Jurkat, Clone E6-1 (cell line): Measurements from ENCODE around the gene SH3RF1.

Experiments
- DNase-seq: peaks from one replicate; pipeline ENCODE4 v3.0.0-alpha.2; 2011; ENCODE audit warnings: low read depth, low spot score
- H3K4me3 ChIP-seq: 2 replicates; pipeline ENCODE4 v1.5.1; 2011; ENCODE audit warnings: mild to moderate bottlenecking, low read length, control low read depth, moderate library complexity

The SH3RF1 gene

DNA sequence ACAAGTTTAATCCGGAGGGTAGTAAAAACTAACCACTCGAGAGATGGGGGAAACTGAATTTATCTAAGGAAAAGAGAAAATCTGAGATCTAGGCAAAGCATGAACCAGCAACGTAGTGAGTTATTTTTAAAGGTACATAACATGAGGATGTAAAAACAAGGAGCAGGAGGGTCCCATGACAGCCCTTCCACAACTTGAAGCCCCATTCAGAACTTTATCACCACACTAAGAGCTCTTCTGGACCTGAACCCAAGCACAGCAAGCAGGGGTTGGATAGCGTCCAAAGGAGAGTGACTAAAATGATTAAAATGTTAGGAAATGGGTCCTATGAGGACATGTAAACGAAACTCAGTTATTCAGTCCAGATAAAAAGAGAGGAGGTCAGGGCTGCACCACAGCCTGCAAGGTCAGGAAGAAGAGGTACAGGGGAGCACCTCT lies 16.2 kb downstream of the SH3RF1 start:
- H3K4me3 ChIP-seq = no peak overlapping the region
- no peak for DNase-seq

DNA sequence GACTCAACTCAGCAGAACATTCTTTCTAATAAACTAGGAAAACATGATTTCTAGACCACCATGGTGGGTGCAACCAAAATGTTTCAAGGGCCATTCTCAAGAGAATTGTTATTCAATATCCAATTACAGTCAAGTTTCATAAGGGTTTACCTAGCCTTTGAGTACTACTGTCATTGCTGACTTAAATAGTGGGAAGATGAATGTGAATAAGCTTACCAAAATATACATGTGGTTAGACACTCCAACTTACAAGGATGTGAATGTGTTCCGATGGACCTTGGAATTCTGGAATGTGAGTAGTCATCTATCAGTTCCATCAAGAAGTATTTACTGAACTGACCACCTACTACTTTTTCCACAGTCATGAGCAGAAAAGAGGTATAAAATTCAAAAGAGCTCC lies 16.9 kb downstream of the SH3RF1 start:
- no peak overlapping the region for H3K4me3 ChIP-seq

DNA sequence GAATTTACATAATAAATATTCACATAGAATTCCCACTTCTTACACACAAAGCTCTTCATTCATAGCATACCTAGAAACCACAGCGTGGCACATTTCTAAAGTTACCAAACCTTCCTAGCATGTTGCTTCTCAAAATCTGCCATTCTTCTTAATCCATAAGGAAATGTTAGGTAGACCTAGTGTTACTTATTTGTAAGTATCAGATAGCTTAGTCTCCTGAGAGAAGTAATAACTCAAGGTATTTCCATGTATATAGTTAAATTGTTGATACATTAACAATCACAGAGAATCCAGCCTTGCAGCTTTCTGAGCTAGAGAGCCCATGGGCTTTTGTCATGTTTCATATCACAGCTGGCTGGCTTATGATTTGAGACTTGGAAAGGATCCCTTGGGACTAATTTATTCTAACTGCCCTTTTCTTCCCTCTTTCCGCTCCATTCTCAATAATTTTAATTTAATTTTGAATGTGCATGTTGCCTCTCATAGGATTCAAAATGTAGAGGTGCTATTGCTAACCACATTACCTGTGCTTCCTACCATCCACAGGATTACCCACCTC lies 17.6 kb downstream of the SH3RF1 start:
- DNase-seq = no peak
- H3K4me3 ChIP-seq = no peak overlapping the region

More for the DNA sequence above, 16.9 kb downstream of the SH3RF1 start:
- DNase-seq = no peak

DNA sequence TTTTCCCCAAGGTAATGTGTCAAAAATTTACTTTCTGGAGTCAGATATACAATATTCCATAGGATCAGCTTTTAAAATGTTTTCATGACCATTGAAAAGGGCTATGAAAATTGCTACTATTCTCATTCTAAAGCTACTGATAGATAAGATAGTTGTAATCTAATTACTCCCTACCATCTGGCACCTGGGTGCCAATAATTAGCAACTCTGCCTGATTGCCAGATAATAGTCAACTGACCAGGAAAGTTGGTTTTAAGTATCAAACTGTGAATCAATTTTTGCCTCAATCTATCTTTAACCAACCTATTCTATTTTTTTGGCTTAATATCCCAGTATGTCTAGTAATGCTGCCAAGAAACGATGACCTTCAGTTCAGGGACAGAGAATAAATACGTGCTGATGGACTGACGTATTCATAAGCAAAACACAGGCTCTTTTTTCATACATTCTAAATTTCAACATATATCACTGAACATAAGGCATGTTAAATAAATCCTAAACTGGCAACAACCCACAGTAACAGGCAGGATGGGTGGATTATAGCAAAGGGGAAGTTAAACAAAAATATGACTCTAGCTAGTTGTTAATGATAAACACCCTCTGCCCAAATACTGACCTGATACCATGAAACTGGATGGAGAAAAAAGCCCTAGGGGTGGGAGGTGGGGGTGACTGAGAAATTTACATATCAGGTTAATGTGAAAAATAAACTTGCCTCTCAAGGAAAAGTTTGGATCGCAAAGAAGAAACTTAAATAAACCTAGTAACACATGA lies 18.2 kb downstream of the SH3RF1 start:
- no peak overlapping the region for H3K4me3 ChIP-seq
- DNase-seq = no peak

DNA sequence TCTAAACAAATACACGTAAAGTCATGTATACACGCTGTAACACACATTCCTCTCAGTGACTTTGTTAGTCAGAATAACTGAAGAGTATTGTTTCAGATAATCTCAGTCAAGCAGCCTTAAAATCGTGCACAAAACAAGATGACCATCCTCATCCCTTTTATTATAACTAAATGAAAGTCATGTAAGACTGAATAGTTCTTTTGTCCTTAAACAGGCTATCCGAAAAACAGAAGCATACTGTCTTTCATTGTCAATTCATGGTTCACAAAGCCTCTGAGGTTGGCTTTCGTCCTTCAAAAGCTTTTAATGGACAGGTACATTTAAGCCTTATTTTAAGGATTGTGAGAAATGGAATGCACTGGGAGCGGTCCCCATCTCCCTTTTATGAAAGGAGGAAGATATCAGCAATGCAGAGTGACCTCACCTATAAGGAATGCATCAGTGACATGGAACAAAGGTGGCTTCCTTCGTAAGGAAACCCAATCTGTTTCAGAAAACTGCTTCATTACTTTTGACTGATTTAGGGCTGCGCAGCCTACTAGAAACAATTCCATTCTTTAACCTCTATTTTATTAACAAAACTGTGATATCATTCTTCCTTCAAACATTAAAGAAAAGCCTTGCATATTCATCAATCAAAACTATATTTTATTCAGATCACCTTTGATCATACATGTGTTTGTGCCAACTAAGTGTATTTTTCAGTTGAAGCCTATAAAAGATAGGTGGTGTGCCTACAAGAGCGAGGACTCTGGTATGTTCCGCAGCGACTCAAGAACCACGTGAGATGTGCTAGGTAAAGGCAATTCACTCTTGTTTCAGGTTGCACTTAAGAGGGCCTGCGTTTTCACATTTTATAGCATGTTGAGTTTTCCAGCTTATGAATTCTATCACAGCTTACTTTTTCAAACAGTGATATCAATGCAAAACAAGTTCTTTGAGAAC lies 19.2 kb downstream of the SH3RF1 start:
- DNase-seq = no peak
- no peak overlapping the region for H3K4me3 ChIP-seq

DNA sequence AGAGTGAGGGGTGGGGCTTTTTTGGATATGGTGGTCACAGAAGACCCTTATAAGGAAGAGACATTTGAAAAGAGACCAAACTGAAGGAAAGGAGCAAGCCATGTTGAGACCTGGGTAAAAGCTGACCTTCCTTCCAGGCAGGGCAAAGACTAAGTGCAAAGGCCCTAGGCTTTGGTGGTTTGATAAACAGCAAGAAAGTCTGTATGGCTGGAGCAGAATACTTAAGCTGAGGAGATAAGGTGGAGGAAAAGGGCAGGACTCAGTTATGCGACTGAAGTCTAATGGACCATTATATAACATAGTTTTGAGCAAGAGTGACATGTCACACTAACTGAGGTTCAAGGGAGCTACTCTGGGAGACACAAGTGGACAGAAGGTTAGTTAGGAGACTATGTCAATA lies 20.0 kb downstream of the SH3RF1 start:
- no peak for DNase-seq
- no peak overlapping the region for H3K4me3 ChIP-seq

DNA sequence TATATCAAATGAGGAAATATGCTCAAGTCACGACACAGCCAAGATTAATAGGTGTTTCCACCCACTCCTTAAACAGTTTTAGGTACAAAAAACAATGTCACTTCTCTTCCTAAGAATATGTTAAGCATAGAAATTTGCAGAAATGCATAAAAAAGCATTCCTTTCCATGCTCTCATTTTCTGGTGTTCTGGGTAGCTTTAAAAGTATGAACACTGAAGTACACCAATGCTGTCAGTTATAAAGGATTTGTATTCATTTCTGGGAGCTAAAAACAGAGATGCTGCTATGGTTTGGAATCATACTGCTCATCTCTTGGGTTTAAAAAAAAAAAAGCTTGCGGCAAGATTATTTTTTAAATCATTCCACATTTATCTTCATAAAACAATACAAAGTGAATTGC lies 20.8 kb downstream of the SH3RF1 start:
- DNase-seq = no peak
- H3K4me3 ChIP-seq = no peak overlapping the region

DNA sequence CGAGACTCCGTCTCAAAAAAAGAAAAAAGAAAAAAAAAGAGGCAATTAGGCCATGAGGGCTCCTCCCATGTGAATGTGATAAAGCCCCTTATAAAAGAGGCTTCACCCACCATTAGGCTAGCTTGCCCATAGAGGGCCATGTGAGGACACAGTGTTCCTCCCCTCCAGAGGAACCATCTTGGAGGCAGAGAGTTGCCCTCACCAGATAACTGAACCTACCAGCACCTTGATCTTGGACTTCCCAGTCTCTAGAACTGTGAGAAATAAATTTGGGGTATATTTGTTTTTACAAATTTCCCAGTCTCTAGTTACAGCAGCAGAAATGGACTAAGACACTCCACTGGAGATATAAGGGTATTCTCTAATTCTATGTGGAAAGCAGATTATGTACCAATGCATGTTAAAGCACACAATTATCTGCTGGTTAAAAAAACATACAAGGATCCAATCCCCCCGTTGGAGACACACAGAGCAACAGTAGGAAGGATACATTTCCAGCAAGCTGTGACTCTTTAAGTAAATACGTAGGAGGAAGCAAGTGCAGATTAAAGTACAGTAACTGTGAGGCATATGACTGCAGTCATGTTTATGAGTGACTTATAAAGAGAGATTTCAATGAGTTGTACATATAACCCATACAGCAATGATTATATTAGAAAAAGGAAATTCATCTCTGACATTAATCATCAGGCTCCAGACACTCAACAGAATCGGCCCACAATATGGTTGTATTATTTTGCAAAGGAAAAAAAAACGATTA lies 21.4 kb downstream of the SH3RF1 start:
- H3K4me3 ChIP-seq = no peak overlapping the region
- DNase-seq = no peak

DNA sequence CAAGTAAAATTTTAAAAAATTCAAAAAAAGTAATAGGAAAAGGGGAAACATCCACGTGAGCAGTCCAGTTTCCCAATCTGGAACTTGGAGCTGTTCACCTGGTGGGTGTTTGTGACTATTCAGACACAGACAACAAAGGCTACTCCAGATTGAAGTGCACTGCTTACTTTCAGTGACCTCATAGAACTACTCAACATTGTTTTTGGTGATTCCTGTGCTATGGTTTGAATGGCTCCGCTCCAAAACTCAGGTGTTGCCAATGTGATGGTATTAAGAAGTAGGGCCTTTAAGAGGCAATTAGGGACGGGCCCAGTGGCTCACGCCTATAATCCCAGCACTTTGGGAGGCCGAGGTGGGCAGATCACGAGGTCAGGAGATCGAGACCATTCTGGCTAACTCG lies 22.1 kb downstream of the SH3RF1 start:
- H3K4me3 ChIP-seq = no peak overlapping the region
- no peak for DNase-seq

DNA sequence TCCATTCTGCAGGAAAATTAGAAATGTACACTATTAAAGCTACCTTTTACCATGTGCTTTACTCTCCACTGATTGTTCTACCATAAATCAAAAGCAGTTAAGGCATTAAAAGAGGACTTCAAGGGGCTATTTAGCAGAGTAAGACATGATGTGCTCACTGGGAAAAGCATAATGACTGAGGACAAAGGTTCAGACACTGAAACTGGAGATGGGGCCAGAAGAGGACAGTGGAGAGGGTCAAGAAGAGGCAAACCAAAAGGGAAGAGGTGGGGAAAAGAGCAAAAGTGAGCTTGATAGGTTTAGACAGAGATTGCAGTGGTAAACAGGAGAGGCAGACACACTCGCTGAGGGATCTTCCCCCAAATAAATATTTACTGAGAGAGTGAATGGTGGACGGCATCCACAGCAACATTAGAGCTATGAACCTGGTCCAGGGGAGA lies 23.8 kb downstream of the SH3RF1 start:
- H3K4me3 ChIP-seq = no peak overlapping the region
- DNase-seq = no peak

DNA sequence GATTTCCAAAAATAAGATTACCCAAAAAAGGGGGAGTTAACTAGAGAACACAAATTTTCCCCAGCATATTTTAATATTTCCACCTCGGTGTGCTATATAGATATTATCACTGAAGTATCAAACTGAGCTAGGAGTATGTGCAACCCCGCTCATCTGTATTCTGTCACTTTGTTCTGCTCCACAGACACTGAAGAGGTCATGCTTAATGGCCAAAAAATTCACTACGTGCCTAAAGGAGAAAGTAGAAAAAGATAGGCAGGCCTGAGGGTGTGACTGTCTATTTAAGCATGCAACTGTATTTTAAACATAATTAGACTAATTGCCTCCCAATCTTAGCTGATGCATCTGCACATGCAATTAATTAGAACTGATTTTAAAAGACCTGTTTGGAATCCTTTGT lies 24.5 kb downstream of the SH3RF1 start:
- no peak overlapping the region for H3K4me3 ChIP-seq
- DNase-seq = no peak

DNA sequence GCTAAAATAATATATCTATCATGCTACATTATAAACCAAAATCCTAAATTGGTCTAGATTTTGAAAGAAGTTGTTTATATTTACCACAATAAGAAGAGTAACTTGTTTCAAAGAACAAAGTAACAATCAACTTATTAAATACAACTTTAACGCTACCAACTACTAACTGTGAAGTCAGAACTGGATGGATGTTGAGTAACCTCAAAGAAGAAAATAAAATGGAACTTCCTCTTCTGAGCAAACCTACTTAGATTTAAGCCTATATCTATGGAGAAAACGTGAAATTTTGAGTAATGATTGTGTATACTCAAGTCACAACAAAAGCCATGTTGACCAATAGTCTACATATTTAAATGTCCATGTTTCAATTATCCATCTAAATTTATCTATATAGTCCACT lies 25.7 kb downstream of the SH3RF1 start:
- no peak for DNase-seq
- H3K4me3 ChIP-seq = no peak overlapping the region

DNA sequence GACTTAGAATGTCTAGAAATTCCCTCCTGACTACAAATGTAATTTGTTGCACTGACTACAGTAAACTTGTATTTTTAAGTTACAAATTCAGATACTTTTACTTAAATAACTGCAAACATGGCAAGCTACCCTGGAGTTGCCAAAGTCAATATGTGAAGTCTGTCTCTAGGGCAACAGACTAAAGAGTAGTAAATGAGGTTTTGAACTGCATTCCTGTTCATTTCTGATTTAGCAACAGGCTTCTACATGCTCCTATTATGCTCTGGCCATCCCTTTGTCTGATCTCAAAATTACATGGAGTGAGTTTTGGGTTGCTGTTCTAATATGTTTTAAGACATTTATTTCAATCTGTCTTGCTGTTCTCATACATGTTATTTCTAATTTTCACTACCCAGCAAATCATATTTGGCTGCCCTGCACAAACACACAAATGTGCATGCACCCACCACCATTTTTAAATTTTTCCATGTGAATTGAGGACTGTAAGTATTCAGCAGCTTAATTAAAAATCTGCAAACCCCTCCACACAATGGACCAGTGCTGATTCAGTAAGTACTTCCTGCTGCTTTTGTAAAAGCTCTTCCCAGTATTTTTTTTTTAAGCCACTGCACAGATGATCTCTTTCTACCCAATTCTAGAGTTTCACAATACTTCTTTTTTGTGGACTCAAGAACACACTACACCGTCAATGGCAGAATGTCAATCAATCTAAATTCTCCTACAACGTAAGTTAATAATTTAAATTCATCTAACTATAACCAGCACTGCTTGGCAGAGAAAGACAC lies 26.7 kb downstream of the SH3RF1 start:
- no peak overlapping the region for H3K4me3 ChIP-seq
- DNase-seq = no peak

DNA sequence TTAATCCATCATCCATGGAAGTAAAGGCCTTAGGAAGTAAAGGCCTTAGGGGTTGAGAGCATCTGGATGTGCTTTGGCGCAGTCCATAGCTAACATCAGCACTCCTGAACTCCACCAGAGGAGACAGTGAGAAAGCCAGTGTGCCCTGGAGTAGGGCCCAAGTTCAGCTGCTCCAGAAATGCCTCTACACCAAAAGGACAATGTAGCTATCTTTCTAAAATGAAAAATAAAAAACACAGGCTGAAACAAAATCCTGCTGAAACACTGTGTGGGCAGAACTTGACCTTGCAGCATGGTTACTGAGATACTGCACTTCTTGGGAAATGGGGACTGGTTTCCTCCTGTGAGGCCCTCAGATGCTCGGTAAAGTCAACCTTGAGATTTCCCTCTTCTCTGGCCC lies 29.3 kb downstream of the SH3RF1 start:
- no peak overlapping the region for H3K4me3 ChIP-seq
- no peak for DNase-seq

DNA sequence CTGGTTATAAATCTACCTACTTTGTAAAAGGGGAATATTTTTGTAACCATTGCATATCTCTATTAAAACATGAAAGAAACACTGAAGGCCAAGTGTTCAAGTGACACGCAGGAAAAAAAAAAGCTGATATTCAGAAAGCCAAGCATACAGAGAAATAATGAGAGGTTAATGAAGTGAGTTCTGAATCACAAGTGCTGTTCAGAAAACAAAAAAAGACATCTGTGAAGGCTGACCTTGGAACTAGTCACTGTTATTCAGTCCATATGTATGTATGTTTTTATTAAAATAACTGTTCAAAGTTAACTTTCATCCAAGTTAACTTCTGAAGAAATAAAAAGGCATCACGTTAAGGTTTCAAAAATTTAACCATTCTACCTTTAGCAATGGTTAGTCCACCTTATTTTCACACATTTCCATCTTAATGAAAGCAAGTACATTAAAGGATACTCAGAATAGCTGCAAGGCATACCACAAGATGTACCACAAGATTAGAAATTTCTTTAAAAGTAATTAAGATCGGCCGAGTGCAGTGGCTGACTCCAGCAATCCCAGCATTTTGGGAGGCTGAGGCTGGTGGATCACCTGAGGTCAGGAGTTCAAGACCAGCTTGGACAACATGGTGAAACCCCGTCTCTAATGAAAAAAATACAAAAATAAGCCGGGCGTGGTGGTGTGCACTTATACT lies 31.4 kb downstream of the SH3RF1 start:
- DNase-seq = no peak
- H3K4me3 ChIP-seq = no peak overlapping the region

DNA sequence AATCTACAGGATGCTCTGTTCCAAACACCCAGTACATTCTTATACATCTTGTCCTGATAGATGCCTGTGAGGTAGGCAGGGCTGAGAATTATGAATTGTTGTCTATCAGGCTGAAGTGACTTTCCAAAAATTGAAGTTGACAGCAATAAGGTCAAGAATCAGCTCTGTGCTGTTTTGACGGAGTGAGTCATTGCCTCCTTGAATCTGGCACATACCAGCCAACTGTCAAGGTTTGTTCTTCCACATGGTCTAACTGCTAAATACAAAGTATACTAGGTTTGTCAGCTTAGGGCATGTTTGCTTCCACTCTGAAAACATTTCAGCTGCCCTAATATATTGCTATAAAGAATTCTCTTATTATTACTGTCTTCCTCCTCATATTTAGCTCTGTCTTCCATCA lies 32.3 kb downstream of the SH3RF1 start:
- H3K4me3 ChIP-seq = no peak overlapping the region
- no peak for DNase-seq

DNA sequence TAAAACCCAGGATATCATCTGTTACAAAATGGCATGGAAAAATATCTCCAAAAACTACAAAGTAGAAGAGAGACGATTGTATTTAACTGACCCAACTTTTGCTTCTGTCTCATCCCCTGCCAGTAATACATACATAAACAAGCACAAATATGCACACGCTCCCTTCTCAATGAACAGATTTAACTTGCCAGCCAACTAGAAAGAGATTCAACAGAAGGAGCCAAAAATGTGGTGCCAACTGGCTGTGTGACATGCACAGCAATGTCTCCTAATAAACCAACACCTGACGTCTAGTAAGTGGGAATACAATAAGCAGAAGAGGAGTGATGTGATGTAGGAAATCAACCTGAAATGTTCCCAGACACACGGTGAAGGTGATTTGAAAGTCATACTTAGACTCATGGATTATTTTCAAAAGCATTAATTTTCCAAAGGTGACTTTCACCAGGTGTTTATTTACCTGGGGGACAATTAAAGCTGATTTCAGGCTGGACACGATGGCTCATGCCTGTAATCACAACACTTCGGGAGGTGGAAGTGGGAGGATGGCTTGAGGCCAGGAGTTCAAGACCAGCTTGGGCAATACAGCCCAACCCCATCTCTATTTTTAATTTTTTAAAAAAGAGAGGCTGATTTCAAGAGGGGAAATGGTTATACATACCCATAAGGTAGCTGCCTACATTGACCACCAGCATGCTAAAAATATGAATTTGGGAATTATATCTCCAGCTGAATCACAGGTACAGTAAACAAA lies 33.7 kb downstream of the SH3RF1 start:
- no peak overlapping the region for H3K4me3 ChIP-seq
- DNase-seq = no peak
